ENCODE results near the gene TPD52L2.

The TPD52L2 gene

GRCh38 chr20:63930971-63931553 is 66.0 kb downstream of the TPD52L2 start:
- Histone ChIP-seq H3K4me3 (no peak overlapping the region), H3K36me3 (peaks cover 97% of the 10 kb centered on the region), H3K27ac (peak overlapping the region; percentile 76), H3K27me3 (no peaks in the 10 kb centered on the region), H3K4me1 (peaks cover 67% of the 10 kb centered on the region), H3K9me3 (no peaks in the 10 kb centered on the region), H3K4me2 (peak overlapping the region; percentile 71), H3K9ac (peak overlapping the region; percentile 49; the same call in 1 of the 2 replicates), H4K20me1 (peaks cover 100% of the 10 kb centered on the region)
- no peak for TF ChIP-seq Cebpa-rat (IDR thresholded peaks at IDR 0.05)

- Histone ChIP-seq H3K27me3 (no peaks in the 10 kb centered on the region), H3K4me3 (no peak overlapping the region), H4K20me1 (peaks cover 100% of the 10 kb centered on the region), H3K36me3 (peaks cover 97% of the 10 kb centered on the region), H3K4me1 (peaks cover 67% of the 10 kb centered on the region), H3K4me2 (peak overlapping the region; percentile 71; the same call in 1 of the 2 replicates), H3K9ac (no peak overlapping the region), H3K27ac (peak overlapping the region; percentile 76; the same call in 1 of the 2 replicates), H3K9me3 (no peaks in the 10 kb centered on the region)
- no peak for TF ChIP-seq Cebpa-rat (IDR thresholded peaks at IDR 0.05)
These were observed 66.7 kb downstream of the TPD52L2 start for GRCh38 chr20:63931735-63932134.

- no peak for TF ChIP-seq Cebpa-rat (IDR thresholded peaks at IDR 0.05)
- Histone ChIP-seq H3K27me3 (no peaks in the 10 kb centered on the region), H3K4me3 (no peak overlapping the region), H3K36me3 (peaks cover 99% of the 10 kb centered on the region), H3K4me2 (no peak overlapping the region), H3K4me1 (peaks cover 57% of the 10 kb centered on the region), H3K27ac (0 out of 2 replicates have a peak overlapping the region, but pooled peaks have one; percentile 13), H3K9me3 (no peaks in the 10 kb centered on the region), H3K9ac (no peak overlapping the region), H4K20me1 (peaks cover 100% of the 10 kb centered on the region)
These were observed 67.6 kb downstream of the TPD52L2 start for GRCh38 chr20:63932606-63933160.

- Histone ChIP-seq H3K27ac (no peak overlapping the region), H3K36me3 (peaks cover 98% of the 10 kb centered on the region), H3K4me3 (no peak overlapping the region), H4K20me1 (peaks cover 99% of the 10 kb centered on the region), H3K4me2 (no peak overlapping the region), H3K27me3 (no peaks in the 10 kb centered on the region), H3K9ac (no peak overlapping the region), H3K9me3 (no peaks in the 10 kb centered on the region), H3K4me1 (peaks cover 55% of the 10 kb centered on the region)
- TF ChIP-seq Cebpa-rat (IDR thresholded peaks at IDR 0.05): no peak
These were observed 68.6 kb downstream of the TPD52L2 start for GRCh38 chr20:63933646-63934045.

GRCh38 chr20:63934271-63935068 is 69.4 kb downstream of the TPD52L2 start:
- TF ChIP-seq Cebpa-rat (IDR thresholded peaks at IDR 0.05): no peak
- Histone ChIP-seq H3K27ac (no peak overlapping the region), H3K4me3 (no peak overlapping the region), H4K20me1 (peaks cover 99% of the 10 kb centered on the region), H3K4me2 (no peak overlapping the region), H3K9me3 (no peaks in the 10 kb centered on the region), H3K27me3 (no peaks in the 10 kb centered on the region), H3K9ac (0 out of 2 replicates have a peak overlapping the region, but pooled peaks have one; percentile 22), H3K36me3 (peaks cover 98% of the 10 kb centered on the region), H3K4me1 (peaks cover 52% of the 10 kb centered on the region)

- Histone ChIP-seq H3K4me2 (peak overlapping the region; percentile 53), H3K27ac (0 out of 2 replicates have a peak overlapping the region, but pooled peaks have one; percentile 30), H3K4me1 (peaks cover 50% of the 10 kb centered on the region), H3K27me3 (no peaks in the 10 kb centered on the region), H3K4me3 (no peak overlapping the region), H4K20me1 (peaks cover 99% of the 10 kb centered on the region), H3K36me3 (peaks cover 98% of the 10 kb centered on the region), H3K9ac (no peak overlapping the region), H3K9me3 (no peaks in the 10 kb centered on the region)
- TF ChIP-seq Cebpa-rat (IDR thresholded peaks at IDR 0.05): no peak
These were observed 70.4 kb downstream of the TPD52L2 start for GRCh38 chr20:63935447-63935846.

- H3K27ac ChIP-seq: no peak overlapping the region
- no peaks in the 10 kb centered on the region for H3K9me3 ChIP-seq
- H4K20me1 ChIP-seq: peaks cover 95% of the 10 kb centered on the region
- H3K4me3 ChIP-seq: no peak overlapping the region
- no peak for TF ChIP-seq Cebpa-rat (IDR thresholded peaks at IDR 0.05)
- H3K9ac ChIP-seq: no peak overlapping the region
- H3K27me3 ChIP-seq: no peaks in the 10 kb centered on the region
- no peak overlapping the region for H3K4me2 ChIP-seq
- H3K4me1 ChIP-seq: peaks cover 45% of the 10 kb centered on the region
- peaks cover 87% of the 10 kb centered on the region for H3K36me3 ChIP-seq
These were observed 72.5 kb downstream of the TPD52L2 start for GRCh38 chr20:63937596-63937995.

- Histone ChIP-seq H4K20me1 (peaks cover 95% of the 10 kb centered on the region), H3K4me3 (no peak overlapping the region), H3K9me3 (no peaks in the 10 kb centered on the region), H3K4me2 (no peak overlapping the region), H3K27ac (no peak overlapping the region), H3K4me1 (peaks cover 55% of the 10 kb centered on the region), H3K36me3 (peaks cover 87% of the 10 kb centered on the region), H3K9ac (no peak overlapping the region), H3K27me3 (no peaks in the 10 kb centered on the region)
- no peak for TF ChIP-seq Cebpa-rat (IDR thresholded peaks at IDR 0.05)
These were observed 74.2 kb downstream of the TPD52L2 start for GRCh38 chr20:63939061-63939935.

GRCh38 chr20:63940071-63940471 is 75.0 kb downstream of the TPD52L2 start:
- Histone ChIP-seq H3K4me1 (peaks cover 50% of the 10 kb centered on the region), H3K4me3 (no peak overlapping the region), H3K27me3 (no peaks in the 10 kb centered on the region), H3K4me2 (no peak overlapping the region), H3K9ac (no peak overlapping the region), H4K20me1 (peaks cover 95% of the 10 kb centered on the region), H3K27ac (no peak overlapping the region), H3K9me3 (no peaks in the 10 kb centered on the region), H3K36me3 (peaks cover 87% of the 10 kb centered on the region)
- TF ChIP-seq Cebpa-rat (IDR thresholded peaks at IDR 0.05): no peak
